ENCODE results near the gene R3HDML.

- TF ChIP-seq CTCF (IDR thresholded peaks at IDR 0.05) (no peak), POLR2A (IDR thresholded peaks at IDR 0.05) (no peak)
These were observed 61.5 kb downstream of the R3HDML start for GRCh38 chr20:44398335-44398734.
